Stomach (tissue), 4 donors: ENCODE results near the gene TAF6.

ENCODE experiments used
- EP300 ChIP-seq: sonication (generic); formaldehyde crosslinking; IDR thresholded peaks from one replicate; pipeline ENCODE4 v1.6.1; 2017; ENCODE audit warnings: antibody characterized with exemption
- POLR2A ChIP-seq, 4 donors: fragments of 450-650 bp; IDR thresholded peaks; one replicate each; pipeline ENCODE4 v1.6.1; 2016; ENCODE audit warnings: antibody characterized with exemption in 4 of 4, control low read depth in 2 of 4, mild to moderate bottlenecking in 1 of 4, moderate library complexity in 1 of 4
- POLR2AphosphoS5 ChIP-seq, 3 donors: sonication (generic); formaldehyde crosslinking; IDR thresholded peaks; one replicate each; pipeline ENCODE4 v1.6.1; 2016; ENCODE audit warnings: antibody characterized with exemption in 3 of 3
- TF ChIP-seq, protein P1 (sequence below), 7 experiments: fragments of 450-650 bp in 4 of 7; fragments of 200-600 bp in 3 of 7; sonication (generic) in 3 of 7; IDR thresholded peaks; one replicate each; pipeline ENCODE4 v1.5.1; 2016 to 2019; ENCODE audit warnings: antibody characterized with exemption in 7 of 7, control low read depth in 2 of 7, mild to moderate bottlenecking in 1 of 7

DNA sequence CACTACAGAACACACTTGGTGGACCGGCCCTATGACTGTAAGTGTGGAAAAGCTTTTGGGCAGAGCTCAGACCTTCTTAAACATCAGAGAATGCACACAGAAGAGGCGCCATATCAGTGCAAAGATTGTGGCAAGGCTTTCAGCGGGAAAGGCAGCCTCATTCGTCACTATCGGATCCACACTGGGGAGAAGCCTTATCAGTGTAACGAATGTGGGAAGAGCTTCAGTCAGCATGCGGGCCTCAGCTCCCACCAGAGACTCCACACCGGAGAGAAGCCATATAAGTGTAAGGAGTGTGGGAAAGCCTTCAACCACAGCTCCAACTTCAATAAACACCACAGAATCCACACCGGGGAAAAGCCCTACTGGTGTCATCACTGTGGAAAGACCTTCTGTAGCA, 55.0 kb downstream of the TAF6 start:
- TF ChIP-seq POLR2A (IDR thresholded peaks at IDR 0.05) (no peak), EP300 (no peak), POLR2AphosphoS5 (IDR thresholded peaks at IDR 0.05) (no peak)
- TF ChIP-seq, protein P1, sequence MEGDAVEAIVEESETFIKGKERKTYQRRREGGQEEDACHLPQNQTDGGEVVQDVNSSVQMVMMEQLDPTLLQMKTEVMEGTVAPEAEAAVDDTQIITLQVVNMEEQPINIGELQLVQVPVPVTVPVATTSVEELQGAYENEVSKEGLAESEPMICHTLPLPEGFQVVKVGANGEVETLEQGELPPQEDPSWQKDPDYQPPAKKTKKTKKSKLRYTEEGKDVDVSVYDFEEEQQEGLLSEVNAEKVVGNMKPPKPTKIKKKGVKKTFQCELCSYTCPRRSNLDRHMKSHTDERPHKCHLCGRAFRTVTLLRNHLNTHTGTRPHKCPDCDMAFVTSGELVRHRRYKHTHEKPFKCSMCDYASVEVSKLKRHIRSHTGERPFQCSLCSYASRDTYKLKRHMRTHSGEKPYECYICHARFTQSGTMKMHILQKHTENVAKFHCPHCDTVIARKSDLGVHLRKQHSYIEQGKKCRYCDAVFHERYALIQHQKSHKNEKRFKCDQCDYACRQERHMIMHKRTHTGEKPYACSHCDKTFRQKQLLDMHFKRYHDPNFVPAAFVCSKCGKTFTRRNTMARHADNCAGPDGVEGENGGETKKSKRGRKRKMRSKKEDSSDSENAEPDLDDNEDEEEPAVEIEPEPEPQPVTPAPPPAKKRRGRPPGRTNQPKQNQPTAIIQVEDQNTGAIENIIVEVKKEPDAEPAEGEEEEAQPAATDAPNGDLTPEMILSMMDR (IDR thresholded peaks at IDR 0.05): no peak
